ENCODE data around the gene PFDN4. TPM values are rescaled to one million over a fixed set of nuclear protein-coding genes. Genes with fewer than 3 reads are reported as not detected.

Gene PFDN4
- total RNA-seq, 2 donors from 2014 or later: 16.5 to 48.8 TPM

GRCh38 chr20:54229566-54230160 is 21.8 kb downstream of the PFDN4 start:
- 74 to 82% methylated on average over 2 of the region's 2 CpGs for WGBS, 2 donors
- no peaks in the 10 kb centered on the region for H3K36me3 ChIP-seq (replicated peaks in 1 of 2; ENCODE audit: insufficient read depth in 1 of 2, low read depth in 2 of 2)
- ATAC-seq (no peak), DNase-seq (no peak)
- no peaks in the 10 kb centered on the region for H3K27me3 ChIP-seq
- intact Hi-C loops (cut with DNase I): no loop called here
- H3K4me3 ChIP-seq: no peak overlapping the region
- no peak overlapping the region for H3K27ac ChIP-seq
- no peak for TF ChIP-seq POLR2A (IDR thresholded peaks at IDR 0.05)
- TF ChIP-seq, protein P1, sequence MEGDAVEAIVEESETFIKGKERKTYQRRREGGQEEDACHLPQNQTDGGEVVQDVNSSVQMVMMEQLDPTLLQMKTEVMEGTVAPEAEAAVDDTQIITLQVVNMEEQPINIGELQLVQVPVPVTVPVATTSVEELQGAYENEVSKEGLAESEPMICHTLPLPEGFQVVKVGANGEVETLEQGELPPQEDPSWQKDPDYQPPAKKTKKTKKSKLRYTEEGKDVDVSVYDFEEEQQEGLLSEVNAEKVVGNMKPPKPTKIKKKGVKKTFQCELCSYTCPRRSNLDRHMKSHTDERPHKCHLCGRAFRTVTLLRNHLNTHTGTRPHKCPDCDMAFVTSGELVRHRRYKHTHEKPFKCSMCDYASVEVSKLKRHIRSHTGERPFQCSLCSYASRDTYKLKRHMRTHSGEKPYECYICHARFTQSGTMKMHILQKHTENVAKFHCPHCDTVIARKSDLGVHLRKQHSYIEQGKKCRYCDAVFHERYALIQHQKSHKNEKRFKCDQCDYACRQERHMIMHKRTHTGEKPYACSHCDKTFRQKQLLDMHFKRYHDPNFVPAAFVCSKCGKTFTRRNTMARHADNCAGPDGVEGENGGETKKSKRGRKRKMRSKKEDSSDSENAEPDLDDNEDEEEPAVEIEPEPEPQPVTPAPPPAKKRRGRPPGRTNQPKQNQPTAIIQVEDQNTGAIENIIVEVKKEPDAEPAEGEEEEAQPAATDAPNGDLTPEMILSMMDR (IDR thresholded peaks at IDR 0.05): no peak
- no peaks in the 10 kb centered on the region for H3K9me3 ChIP-seq
- H3K4me1 ChIP-seq: no peaks in the 10 kb centered on the region

GRCh38 chr20:54231036-54231435 is 23.1 kb downstream of the PFDN4 start:
- Histone ChIP-seq H3K4me1 (no peaks in the 10 kb centered on the region), H3K9me3 (no peaks in the 10 kb centered on the region), H3K4me3 (no peak overlapping the region), H3K36me3 (replicated peaks in 1 of 2; ENCODE audit: insufficient read depth in 1 of 2, low read depth in 2 of 2) (no peaks in the 10 kb centered on the region), H3K27me3 (no peaks in the 10 kb centered on the region), H3K27ac (no peak overlapping the region)
- WGBS, 2 donors: 74 to 84% methylated on average over 3 of the region's 3 CpGs
- DNase-seq (no peak), ATAC-seq (no peak)
- intact Hi-C loops (cut with DNase I): no loop called here
- no peak for TF ChIP-seq POLR2A (IDR thresholded peaks at IDR 0.05)
- TF ChIP-seq, protein P1 (IDR thresholded peaks at IDR 0.05): no peak

- Histone ChIP-seq H3K27me3 (no peaks in the 10 kb centered on the region), H3K4me3 (no peak overlapping the region), H3K9me3 (no peaks in the 10 kb centered on the region), H3K36me3 (replicated peaks in 1 of 2; ENCODE audit: insufficient read depth in 1 of 2, low read depth in 2 of 2) (no peaks in the 10 kb centered on the region), H3K4me1 (no peaks in the 10 kb centered on the region), H3K27ac (no peak overlapping the region)
- intact Hi-C loops (cut with DNase I): no loop called here
- 65 to 75% methylated on average over 2 of the region's 2 CpGs for WGBS, 2 donors
- DNase-seq: no peak
- no peak for TF ChIP-seq POLR2A (IDR thresholded peaks at IDR 0.05)
- TF ChIP-seq, protein P1 (IDR thresholded peaks at IDR 0.05): no peak
- ATAC-seq: no peak
These were observed 27.1 kb downstream of the PFDN4 start for GRCh38 chr20:54234991-54235390.

- DNase-seq (no peak), ATAC-seq (no peak)
- H3K4me1 ChIP-seq: no peaks in the 10 kb centered on the region
- no peaks in the 10 kb centered on the region for H3K9me3 ChIP-seq
- TF ChIP-seq POLR2A (IDR thresholded peaks at IDR 0.05): no peak
- TF ChIP-seq, protein P1 (IDR thresholded peaks at IDR 0.05): no peak
- 68 to 75% methylated on average over 12 of the region's 12 CpGs for WGBS, 2 donors
- H3K27ac ChIP-seq: no peak overlapping the region
- no peak overlapping the region for H3K4me3 ChIP-seq
- intact Hi-C loops (cut with DNase I): no loop called here
- no peaks in the 10 kb centered on the region for H3K36me3 ChIP-seq (replicated peaks in 1 of 2; ENCODE audit: insufficient read depth in 1 of 2, low read depth in 2 of 2)
- no peaks in the 10 kb centered on the region for H3K27me3 ChIP-seq
These were observed 29.4 kb downstream of the PFDN4 start for GRCh38 chr20:54237116-54237943.
